Measurements from ENCODE around the gene WNT7A. TPM values are rescaled to one million over a fixed set of nuclear protein-coding genes. Genes with fewer than 3 reads are reported as not detected.
A peak's percentile ranks its signal among the peaks of the same experiment; 100 is the strongest.

WNT7A gene
- total RNA-seq, 1 experiment from 2014 or later, result not detected

GRCh38 chr3:13886593-13887129, 6.8 kb upstream of the WNT7A start:
- DNase-seq (ENCODE audit: low spot score), result no peak
- in situ Hi-C loops (cut with HindIII; ENCODE audit: low sequenced_read_pairs), result no loop called here

DNA sequence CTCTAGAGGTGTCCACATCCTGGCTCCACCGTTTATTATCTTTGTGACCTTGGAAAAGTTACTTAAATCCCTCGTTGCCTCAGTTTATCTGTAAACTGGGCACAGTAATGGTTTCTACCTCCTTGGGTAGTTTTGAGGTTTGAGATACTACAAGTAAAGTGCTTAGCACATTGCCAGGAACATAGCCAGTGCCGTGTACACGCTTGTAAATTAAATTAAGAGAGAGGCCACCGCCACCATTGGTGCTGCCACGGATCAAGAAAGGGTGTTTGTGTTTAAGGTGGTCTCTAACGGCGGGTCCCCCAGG, 5.8 kb upstream of the WNT7A start:
- DNase-seq (ENCODE audit: low spot score), result no peak
- in situ Hi-C loops (cut with HindIII; ENCODE audit: low sequenced_read_pairs), result no loop called here

- DNase-seq (ENCODE audit: low spot score), result peak; percentile 30
- in situ Hi-C loops (cut with HindIII; ENCODE audit: low sequenced_read_pairs), result no loop called here
Observed at GRCh38 chr3:13884851-13885703, 5.2 kb upstream of the WNT7A start.

DNA sequence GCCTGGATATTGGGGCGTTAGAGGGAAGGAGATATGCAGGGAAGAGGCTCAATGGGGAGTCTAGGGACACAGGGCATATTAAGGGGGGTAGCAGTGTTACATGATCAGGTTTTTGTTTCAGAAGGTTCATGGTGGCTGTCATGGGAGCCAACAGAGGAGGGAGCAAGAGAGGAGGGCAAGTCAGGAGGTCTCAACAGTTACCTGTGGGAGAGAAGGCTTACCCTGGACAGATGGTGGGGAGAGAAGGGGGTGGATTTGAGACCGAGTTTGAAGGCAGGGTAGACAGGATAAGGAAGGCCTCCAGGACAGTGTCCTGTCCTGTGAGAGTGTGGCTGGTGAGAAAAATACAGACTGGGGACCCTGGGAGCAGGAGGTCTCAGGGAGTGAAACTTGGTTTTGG, 3.8 kb upstream of the WNT7A start:
- no peak for DNase-seq (ENCODE audit: low spot score)
- in situ Hi-C loops (cut with HindIII; ENCODE audit: low sequenced_read_pairs), result no loop called here

- in situ Hi-C loops (cut with HindIII; ENCODE audit: low sequenced_read_pairs), result no loop called here
- no peak for DNase-seq (ENCODE audit: low spot score)
Observed at GRCh38 chr3:13882876-13883275, 3.0 kb upstream of the WNT7A start.

DNA sequence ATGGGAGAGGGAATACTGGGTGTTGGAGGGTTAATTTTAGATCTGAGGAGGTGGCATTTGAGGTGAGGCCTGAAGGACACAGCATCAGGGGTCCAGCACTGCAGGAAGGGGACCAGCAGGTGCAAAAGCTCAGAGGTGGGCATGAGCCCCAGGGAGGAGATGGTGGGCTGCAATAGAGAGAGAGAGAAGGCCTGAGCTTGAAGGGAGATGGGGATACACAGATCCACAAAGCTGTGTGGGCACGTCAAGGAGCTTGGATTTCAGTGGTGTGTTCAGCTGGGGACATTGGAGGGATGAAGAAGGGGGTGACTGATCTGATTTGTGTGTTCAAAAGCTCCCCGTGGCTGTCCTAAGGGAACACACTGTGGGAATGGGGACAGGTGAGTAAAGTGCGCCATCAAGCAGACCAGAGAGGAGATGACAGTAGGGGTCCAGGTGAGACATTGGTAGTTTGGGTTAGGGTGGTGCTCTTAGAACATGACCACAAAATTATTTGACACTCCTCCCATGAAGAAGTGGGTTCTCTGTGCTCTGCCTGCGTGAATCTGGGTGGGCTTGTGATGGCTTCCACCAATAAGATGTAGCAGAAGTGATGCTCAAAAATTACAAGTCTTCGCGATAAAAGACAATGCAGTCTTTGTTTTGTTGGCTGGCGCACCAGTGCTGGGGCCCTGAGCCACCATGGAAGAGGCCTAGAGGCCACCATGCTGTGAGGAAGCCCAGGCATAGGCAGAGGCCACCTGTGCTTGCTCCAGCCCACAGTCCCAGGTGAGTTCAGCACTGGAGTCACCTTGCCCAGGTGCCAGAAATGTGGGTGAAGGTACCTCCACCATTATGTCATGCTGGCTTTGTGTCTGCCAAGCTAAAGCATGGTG, 1.9 kb upstream of the WNT7A start:
- in situ Hi-C loops (cut with HindIII; ENCODE audit: low sequenced_read_pairs), result no loop called here
- DNase-seq (ENCODE audit: low spot score), result no peak

DNA sequence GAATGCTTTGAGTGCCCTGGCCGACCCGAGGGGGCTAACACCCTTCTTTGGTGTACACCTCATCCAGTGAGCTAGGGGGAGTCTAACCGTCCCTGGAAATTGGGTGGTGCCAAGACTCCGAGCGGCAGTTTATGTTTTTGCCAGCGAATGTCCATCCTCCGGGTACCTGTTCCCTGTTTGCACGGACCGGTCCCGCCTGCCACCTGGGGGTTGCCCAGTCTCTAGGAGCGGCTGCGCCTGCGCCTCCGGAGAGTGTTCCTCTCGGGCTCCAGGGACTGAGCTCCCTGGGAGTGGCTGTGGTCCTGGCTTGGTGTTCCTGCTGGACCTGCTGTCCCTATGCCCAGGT, 913 bp upstream of the WNT7A start:
- no peak for DNase-seq (ENCODE audit: low spot score)
- in situ Hi-C loops (cut with HindIII; ENCODE audit: low sequenced_read_pairs), result no loop called here

DNA sequence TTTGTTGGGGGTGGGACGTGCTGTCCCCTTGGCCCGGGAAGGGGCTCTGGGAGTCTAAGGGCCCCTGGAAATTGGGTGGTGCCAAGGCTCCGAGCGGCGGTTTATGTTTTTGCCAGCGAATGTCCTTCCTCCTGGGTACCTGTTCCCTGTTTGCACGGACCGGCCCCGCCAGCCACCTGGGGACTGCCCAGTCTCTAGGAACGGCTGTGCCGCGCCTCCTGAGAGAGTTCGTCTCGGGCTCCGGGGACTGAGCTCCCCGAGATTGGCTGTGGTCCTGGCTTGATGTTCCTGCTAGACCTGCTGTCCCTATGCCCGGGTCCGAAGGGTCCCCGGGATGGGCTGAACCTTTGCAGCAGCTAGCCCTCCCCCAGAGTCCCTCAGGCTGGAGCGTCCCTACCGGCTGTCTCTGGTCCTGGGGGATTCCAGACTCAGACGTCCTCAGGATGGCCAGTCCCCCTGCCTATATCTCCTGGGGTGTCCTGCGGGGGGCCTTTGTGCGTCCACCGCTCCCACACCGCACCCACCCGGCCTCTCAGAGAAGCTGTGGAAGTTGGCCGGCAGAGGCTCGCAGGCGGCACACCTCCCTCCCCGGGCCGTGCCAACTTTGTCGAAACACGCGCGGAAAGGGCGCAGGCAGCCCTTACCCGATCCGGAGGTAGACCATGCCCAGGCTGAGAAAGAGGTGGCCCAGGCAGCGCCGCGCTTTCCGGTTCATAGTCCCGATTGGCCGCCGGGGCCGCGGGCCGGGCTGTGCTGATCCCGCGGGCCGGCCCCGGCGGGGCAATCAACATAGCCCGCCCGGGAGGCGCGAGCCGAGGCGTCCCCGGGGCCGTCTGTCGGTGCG, 547 bp downstream of the WNT7A start:
- in situ Hi-C loops (cut with HindIII; ENCODE audit: low sequenced_read_pairs), result no loop called here

DNA sequence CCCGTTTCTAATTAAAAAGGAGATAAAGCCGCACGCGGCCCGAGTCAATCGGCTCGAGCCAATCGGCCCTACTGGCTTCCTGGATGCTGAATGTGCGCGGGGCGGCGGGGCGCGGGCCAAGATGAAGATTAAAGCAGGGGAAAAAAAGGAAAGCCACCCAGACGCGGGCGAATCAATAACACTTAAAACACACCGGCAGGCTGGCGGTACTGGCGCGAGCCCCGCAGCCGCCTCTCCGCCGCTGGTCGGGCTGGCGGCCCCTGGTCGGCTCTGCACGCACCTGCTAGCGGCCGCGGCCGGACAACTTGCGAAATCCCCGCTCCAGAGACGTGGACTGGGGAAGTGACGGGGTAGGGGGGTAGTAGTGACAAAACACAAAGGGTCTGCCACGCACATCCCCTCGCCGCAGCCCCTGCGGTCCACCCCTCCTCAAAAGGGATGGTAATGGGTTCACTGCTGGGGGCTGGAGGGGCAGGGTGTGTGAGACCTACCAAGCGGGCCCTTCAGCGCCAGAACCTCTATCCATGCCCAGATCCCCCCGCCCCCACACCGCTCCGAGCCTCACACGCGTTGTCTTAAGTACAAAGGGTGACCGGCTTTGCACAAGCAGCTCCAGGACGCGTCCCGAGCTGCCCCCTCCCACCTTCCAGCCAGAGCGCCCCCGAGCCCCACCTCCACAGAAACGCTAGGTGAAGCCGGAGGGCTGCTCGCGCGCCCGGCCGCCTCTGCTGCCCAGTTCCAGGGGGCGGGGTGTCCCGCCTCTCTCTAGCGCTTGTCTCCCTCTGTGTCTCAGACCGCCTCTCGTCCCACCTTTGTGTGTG, 1.4 kb downstream of the WNT7A start:
- DNase-seq (ENCODE audit: low spot score), result no peak

More for the DNA sequence above, 547 bp downstream of the WNT7A start:
- no peak for DNase-seq (ENCODE audit: low spot score)

GRCh38 chr3:13877911-13878280, 2.0 kb downstream of the WNT7A start:
- in situ Hi-C loops (cut with HindIII; ENCODE audit: low sequenced_read_pairs), result no loop called here
- no peak for DNase-seq (ENCODE audit: low spot score)

More for the DNA sequence above, 1.4 kb downstream of the WNT7A start:
- in situ Hi-C loops (cut with HindIII; ENCODE audit: low sequenced_read_pairs), result no loop called here

DNA sequence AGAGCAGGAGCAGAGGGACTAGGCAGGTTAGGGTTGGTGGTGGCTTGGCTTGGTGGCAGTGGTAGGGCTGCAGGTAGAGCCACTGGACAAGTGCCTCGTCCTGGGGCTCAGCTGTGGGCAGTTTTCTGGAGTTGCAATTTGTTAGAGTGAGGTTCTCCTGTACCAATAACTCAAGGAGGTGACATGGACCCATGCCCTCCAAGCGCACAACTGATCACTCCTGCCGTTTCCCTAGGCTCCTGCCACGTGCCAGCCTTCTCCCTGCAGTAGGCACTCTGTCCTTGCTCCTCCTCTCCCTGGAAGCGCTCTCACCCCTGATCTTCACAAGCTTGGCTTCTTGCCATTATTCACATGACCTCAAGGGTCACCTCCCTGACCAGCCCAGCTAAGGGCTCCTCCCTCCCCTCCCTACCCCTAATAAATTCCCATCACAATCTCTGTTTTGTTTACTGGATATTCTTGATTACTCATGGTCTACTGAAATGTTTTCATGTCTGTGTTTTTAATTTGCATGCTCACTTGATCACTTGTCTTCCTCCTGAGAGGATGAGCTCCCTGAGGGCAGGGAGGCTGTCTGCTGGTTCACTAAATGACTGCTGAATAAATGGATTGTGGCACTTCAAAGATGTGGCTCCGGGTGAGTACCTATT, 3.3 kb downstream of the WNT7A start:
- in situ Hi-C loops (cut with HindIII; ENCODE audit: low sequenced_read_pairs), result no loop called here
- DNase-seq (ENCODE audit: low spot score), result no peak

DNA sequence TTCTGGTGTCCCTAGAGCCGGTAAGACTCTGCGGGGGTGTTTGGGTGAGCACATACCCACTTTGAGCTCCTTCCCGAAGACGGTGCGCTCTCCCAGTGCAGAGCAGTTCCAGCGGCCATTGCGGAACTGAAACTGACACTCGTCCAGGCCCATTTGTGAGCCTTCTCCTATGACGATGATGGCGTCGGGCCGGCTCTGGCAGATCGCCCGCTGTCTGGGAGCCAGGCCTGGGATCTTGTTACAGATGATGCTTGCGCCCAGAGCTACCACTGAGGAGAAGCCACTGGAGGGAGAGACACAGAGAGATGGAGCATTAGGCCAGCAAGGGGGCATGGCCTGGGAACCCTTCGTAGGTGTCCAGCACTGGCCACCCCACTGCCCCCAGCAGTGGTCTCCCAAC, 5.0 kb downstream of the WNT7A start:
- in situ Hi-C loops (cut with HindIII; ENCODE audit: low sequenced_read_pairs), result no loop called here
- peak; percentile 6 for DNase-seq (ENCODE audit: low spot score)

DNA sequence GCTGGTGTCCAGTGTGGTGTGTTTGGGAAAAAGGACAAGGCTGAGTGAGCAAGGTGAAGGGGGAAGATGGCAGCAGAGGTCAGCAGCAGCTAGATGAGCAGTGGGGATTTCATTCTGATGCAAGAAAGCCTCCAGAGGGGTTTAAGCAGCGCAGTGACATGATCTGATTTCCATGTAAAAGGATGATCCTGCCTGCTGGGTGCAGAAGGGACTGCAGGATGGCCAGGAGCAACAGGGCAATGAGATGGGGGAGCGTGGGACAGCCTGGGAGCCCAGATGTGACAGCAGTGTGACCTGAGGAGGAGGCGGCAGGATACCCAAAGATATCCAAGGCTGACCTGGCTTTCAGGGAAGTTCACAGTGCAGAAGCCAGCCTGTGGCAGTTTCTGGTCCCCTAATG, 6.1 kb downstream of the WNT7A start:
- DNase-seq (ENCODE audit: low spot score), result no peak
- in situ Hi-C loops (cut with HindIII; ENCODE audit: low sequenced_read_pairs), result no loop called here

GRCh38 chr3:13872451-13872850, 7.4 kb downstream of the WNT7A start:
- DNase-seq (ENCODE audit: low spot score), result peak; percentile 12
- in situ Hi-C loops (cut with HindIII; ENCODE audit: low sequenced_read_pairs), result no loop called here

- in situ Hi-C loops (cut with HindIII; ENCODE audit: low sequenced_read_pairs), result no loop called here
- DNase-seq (ENCODE audit: low spot score), result no peak
Observed at GRCh38 chr3:13871791-13872190, 8.1 kb downstream of the WNT7A start.

- in situ Hi-C loops (cut with HindIII; ENCODE audit: low sequenced_read_pairs), result no loop called here
- no peak for DNase-seq (ENCODE audit: low spot score)
Observed at GRCh38 chr3:13870902-13871301, 9.0 kb downstream of the WNT7A start.

DNA sequence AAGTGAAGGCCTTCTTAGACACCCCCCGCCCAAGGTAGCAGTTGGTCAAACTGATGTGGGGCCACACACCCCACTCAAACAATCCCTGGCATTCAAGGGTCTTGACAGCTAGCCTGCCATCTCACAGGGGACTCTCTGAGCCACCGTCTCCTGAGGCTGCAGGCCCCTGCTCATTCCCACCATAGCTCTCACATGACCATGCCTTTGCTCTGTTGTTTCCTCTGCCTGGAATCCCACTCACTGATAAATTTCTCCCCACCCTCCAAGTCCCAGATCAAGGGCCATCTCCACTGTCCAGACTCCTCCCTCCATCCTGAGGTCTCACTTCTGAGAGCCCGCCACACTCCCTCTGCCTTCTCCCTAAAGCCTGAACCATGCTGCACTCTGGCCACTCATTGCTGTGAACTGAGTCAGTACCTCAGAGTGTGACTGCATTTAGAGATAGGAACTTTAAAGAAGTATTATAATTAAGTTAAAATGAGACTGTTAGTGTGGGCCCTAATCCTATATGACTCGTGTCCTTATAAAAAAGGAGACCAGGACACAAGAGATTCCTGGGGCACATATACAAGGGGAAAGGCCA, 10.0 kb downstream of the WNT7A start:
- in situ Hi-C loops (cut with HindIII; ENCODE audit: low sequenced_read_pairs), result no loop called here

More for the DNA sequence above, 10.0 kb downstream of the WNT7A start:
- no peak for DNase-seq (ENCODE audit: low spot score)

All from G401 (cell line).